T47D (cell line): ENCODE results near the gene TRAK1.

ENCODE experiments used
- DNase-seq, 2 experiments: peaks; one replicate each; pipeline versions ENCODE4 v3.0.0 to v3.0.0-alpha.2; 2011 to 2012; ENCODE audit warnings: low read depth in 1 of 2, low spot score in 1 of 2
- JUND ChIP-seq: IDR thresholded peaks from 2 replicates; pipeline ENCODE4 v1.6.1; 2012; ENCODE audit warnings: low read depth
- in situ Hi-C: cut with HindIII; loops from 2 replicates; pipeline ENCODE4 v1.10.0; 2016; ENCODE audit warnings: low sequenced_read_pairs, low pct_unique_long_range_greater_than_20kb

Gene TRAK1

DNA sequence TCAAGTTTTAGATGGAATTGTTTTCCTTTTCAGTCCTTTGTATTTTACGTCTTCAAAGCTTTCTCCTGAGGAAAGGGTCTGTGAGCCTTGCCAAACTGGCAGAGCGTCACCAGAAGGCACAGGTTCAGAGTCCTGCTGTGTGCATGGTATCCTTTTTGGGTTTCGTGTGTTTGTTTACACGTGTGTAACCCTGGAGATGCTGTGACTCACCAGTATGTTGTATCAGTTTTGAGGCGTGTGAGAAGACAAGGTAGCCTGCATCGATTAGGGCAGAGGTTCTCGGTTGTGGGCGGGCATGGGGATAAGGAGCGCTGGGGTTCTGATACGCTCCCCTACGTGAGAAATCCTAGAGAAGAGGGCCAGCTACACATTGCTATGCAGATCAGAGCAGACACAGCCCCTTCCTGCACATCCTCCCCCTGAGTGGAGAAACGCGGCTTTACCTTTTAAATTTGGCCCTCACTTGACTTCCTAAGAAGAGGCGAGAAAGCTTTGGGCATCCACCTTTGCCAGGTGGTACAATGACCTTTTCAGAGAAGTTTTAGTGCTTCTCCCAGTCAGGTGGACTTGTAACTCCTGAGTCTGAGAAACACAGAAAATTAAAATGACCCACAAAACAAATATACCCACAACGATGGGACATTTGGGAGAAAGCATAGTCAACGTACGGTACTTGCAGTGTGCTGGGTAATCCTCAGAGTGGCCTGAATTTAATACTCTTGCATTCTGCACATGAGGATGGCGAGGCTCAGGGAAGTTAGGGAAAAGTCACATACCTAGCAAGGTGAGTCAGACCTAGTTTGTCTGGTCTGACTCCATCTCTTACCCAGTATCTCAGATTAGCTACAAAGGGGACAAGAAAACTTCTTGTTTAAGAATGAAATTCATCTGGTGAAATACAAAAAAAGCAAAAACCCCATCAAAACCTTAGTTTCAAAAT, 38.1 kb downstream of the TRAK1 start:
- peak in 1 of 2 experiments; percentile 61 for DNase-seq
- TF ChIP-seq JUND = no peak
- in situ Hi-C loops = no loop called here

DNA sequence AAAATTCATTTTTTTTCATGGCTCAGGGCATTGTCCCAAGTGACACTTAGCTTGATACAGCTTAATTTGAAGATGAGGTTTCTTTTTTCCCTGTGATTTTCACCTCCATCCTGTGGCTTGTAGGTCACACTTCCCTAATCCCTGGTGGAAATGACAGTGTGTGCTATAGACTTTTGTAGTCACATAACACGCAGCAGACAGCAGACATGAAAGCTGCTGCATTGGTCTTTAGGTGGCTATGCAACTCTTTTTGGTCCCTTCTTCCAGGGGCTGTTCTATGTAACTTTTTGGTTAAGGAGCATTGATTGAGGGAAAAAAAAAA, 38.8 kb downstream of the TRAK1 start:
- no peak for DNase-seq
- TF ChIP-seq JUND = no peak
- in situ Hi-C loops = no loop called here

GRCh38 chr3:42130329-42131070, 39.3 kb downstream of the TRAK1 start:
- TF ChIP-seq JUND = no peak
- in situ Hi-C loops = no loop called here
- DNase-seq = peak in 1 of 2 experiments; percentile 72

- no peak for TF ChIP-seq JUND
- in situ Hi-C loops = no loop called here
- no peak for DNase-seq
Observed at GRCh38 chr3:42133500-42134298, 42.5 kb downstream of the TRAK1 start.

DNA sequence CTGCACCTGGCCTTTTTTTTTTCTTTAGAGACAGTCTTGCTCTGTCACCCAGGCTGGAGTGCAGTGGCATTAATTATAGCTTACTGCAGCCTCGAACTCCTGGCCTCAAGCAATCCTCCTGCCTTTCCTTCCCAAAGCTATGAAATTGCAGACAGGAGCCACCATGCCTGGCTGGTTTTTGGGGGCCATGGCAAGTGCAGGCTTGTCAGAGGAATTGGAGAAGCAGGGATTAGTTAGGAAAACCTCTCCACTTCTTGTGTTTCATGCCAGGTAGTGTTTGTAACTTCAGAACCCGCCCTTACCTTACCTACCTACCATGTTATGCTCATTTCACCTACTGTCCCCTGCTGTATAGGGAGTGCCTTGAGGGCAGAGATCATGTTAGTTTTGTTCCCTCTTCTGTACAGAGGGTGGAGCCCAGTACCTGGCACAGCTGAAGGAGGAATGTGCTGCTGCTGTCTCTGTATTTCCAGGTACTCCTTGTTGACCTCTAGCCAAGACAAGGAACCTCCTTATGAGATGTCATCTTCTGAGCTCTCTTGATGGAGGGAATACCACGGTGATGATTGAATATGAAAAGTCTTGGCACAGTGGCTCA, 43.8 kb downstream of the TRAK1 start:
- in situ Hi-C loops = no loop called here
- no peak for TF ChIP-seq JUND
- peak in 1 of 2 experiments; percentile 62 for DNase-seq

- no peak for TF ChIP-seq JUND
- in situ Hi-C loops = no loop called here
Observed at GRCh38 chr3:42139621-42140453, 48.7 kb downstream of the TRAK1 start.

DNA sequence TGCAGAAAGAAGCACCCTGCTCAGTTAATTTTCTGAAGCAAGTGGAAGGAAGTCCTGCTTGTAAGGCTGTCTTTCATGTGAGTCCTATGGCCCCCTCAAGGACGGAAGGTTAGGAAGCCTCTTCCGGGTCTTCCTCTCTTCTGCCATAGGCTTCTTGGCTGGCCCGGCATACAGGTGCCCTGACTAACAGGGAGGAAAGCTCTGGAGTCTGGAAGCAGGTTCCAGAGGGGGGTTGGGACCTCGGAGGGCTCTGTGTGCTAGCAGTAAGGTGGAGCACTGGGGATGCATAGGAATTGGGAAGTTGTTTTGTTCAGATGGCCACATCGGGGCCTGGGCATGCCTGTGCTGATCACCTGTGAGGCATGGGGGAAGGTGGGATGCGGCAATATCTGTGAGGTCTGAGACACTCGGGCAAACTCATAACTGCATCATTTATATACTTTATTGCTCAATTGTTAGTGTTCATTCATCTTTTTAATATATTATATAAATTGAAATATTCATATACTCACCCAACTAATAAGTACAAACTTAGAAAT, 49.6 kb downstream of the TRAK1 start:
- no peak for DNase-seq
- in situ Hi-C loops = no loop called here
- TF ChIP-seq JUND = no peak

More at GRCh38 chr3:42139621-42140453, 48.7 kb downstream of the TRAK1 start:
- no peak for DNase-seq

DNA sequence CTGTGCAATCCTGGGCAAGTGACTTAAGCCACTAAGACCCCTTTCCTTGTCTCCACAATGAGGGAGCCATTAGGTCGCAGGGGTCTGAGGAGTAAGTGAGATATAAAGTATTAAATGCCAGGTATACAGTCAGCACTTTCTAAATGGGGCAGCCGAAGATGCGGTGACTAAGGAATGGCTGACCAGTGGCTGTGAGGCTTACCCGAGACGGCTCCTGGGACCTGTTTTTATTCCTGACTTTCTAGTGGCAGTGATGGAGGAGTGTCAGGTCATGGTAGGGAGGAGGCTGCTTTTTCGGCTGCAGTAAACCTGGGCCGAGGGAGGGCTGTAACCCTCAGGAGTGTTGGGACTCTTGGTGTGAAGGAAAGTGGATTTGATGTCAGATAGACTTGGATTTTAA, 52.3 kb downstream of the TRAK1 start:
- in situ Hi-C loops = no loop called here
- no peak for DNase-seq
- no peak for TF ChIP-seq JUND

GRCh38 chr3:42144209-42144608, 53.1 kb downstream of the TRAK1 start:
- in situ Hi-C loops = no loop called here
- no peak for DNase-seq
- TF ChIP-seq JUND = no peak

GRCh38 chr3:42148086-42148848, 57.1 kb downstream of the TRAK1 start:
- DNase-seq = no peak
- in situ Hi-C loops = no loop called here
- TF ChIP-seq JUND = no peak

DNA sequence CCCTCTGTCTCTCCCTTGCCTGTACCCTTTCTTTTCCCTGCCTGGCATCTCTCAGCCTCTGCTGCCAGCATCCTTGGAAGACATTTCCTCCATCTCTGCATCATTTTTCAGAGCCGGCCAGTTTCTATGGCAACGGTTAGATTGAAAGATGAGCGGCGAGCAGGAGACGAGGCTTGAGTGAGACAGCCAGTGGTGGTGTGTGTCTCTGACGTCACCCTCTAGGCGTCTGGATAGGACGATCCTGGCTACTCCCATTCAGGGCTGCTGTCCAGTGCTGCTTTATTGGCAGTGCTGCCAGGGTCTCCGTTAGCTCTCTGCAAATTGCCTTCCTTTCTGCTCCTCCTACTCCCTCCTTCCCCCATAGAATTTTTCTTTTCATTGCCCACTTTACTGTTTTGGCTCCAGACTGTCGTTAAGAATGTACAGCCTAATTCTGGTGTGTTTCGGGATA, 57.9 kb downstream of the TRAK1 start:
- no peak for TF ChIP-seq JUND
- in situ Hi-C loops = no loop called here
- peak; percentile 84 to 93 for DNase-seq
